Measurements from ENCODE around the gene VPS8.

The VPS8 gene

GRCh38 chr3:184857099-184857498, 45.1 kb downstream of the VPS8 start:
- no peaks in the 10 kb centered on the region for H3K36me3 ChIP-seq (ENCODE audit: insufficient read depth)
- no peak for TF ChIP-seq CTCF (conservative IDR thresholded peaks at IDR 0.05; ENCODE audit: low read depth, low read length)

GRCh38 chr3:184864000-184864399, 52.0 kb downstream of the VPS8 start:
- no peak for TF ChIP-seq CTCF (conservative IDR thresholded peaks at IDR 0.05; ENCODE audit: low read depth, low read length)
- Histone ChIP-seq H2AFZ (ENCODE audit: low read depth) (no peak overlapping the region), H3K4me3 (IDR thresholded peaks at IDR 0.05; ENCODE audit: insufficient read depth, low read depth, low read length) (no peak overlapping the region), H4K20me1 (ENCODE audit: insufficient read depth) (no peaks in the 10 kb centered on the region), H3K4me2 (no peak overlapping the region), H3K79me2 (ENCODE audit: insufficient read depth, low read depth) (no peaks in the 10 kb centered on the region), H3K36me3 (ENCODE audit: insufficient read depth) (no peaks in the 10 kb centered on the region), H3K27me3 (ENCODE audit: insufficient read depth, low read depth) (no peaks in the 10 kb centered on the region), H3K27ac (no peak overlapping the region), H3K9ac (no peak overlapping the region), H3K4me1 (ENCODE audit: low read depth, poor library complexity, severe bottlenecking) (no peaks in the 10 kb centered on the region)

More at GRCh38 chr3:184857099-184857498, 45.1 kb downstream of the VPS8 start:
- Histone ChIP-seq H3K4me2 (no peak overlapping the region), H3K4me1 (ENCODE audit: low read depth, poor library complexity, severe bottlenecking) (no peaks in the 10 kb centered on the region), H3K27me3 (ENCODE audit: insufficient read depth, low read depth) (no peaks in the 10 kb centered on the region), H3K4me3 (IDR thresholded peaks at IDR 0.05; ENCODE audit: insufficient read depth, low read depth, low read length) (no peak overlapping the region), H3K27ac (no peak overlapping the region), H3K9ac (no peak overlapping the region), H3K79me2 (ENCODE audit: insufficient read depth, low read depth) (no peaks in the 10 kb centered on the region), H2AFZ (ENCODE audit: low read depth) (no peak overlapping the region), H4K20me1 (ENCODE audit: insufficient read depth) (no peaks in the 10 kb centered on the region)

GRCh38 chr3:184868477-184868876, 56.5 kb downstream of the VPS8 start:
- Histone ChIP-seq H3K4me2 (no peak overlapping the region), H3K27me3 (ENCODE audit: insufficient read depth, low read depth) (no peaks in the 10 kb centered on the region), H3K9ac (no peak overlapping the region), H3K4me1 (ENCODE audit: low read depth, poor library complexity, severe bottlenecking) (no peaks in the 10 kb centered on the region), H3K79me2 (ENCODE audit: insufficient read depth, low read depth) (no peaks in the 10 kb centered on the region), H3K4me3 (IDR thresholded peaks at IDR 0.05; ENCODE audit: insufficient read depth, low read depth, low read length) (no peak overlapping the region), H3K36me3 (ENCODE audit: insufficient read depth) (no peaks in the 10 kb centered on the region), H4K20me1 (ENCODE audit: insufficient read depth) (no peaks in the 10 kb centered on the region), H2AFZ (ENCODE audit: low read depth) (no peak overlapping the region), H3K27ac (no peak overlapping the region)
- no peak for TF ChIP-seq CTCF (conservative IDR thresholded peaks at IDR 0.05; ENCODE audit: low read depth, low read length)

- TF ChIP-seq CTCF (conservative IDR thresholded peaks at IDR 0.05; ENCODE audit: low read depth, low read length): no peak
- no peak overlapping the region for H3K4me2 ChIP-seq
- no peak overlapping the region for H2AFZ ChIP-seq (ENCODE audit: low read depth)
- no peaks in the 10 kb centered on the region for H3K79me2 ChIP-seq (ENCODE audit: insufficient read depth, low read depth)
- H3K4me3 ChIP-seq (IDR thresholded peaks at IDR 0.05; ENCODE audit: insufficient read depth, low read depth, low read length): no peak overlapping the region
- no peaks in the 10 kb centered on the region for H3K36me3 ChIP-seq (ENCODE audit: insufficient read depth)
- H3K9ac ChIP-seq: no peak overlapping the region
- no peak overlapping the region for H3K27ac ChIP-seq
- no peaks in the 10 kb centered on the region for H3K27me3 ChIP-seq (ENCODE audit: insufficient read depth, low read depth)
- no peaks in the 10 kb centered on the region for H4K20me1 ChIP-seq (ENCODE audit: insufficient read depth)
- no peaks in the 10 kb centered on the region for H3K4me1 ChIP-seq (ENCODE audit: low read depth, poor library complexity, severe bottlenecking)
Measured at GRCh38 chr3:184872200-184872599, 60.2 kb downstream of the VPS8 start.
